ENCODE results near the gene TXNIP.
"Not testable (repeated sequence)": the region's sequence is repeated elsewhere in the genome, so short reads cannot be mapped to it uniquely, and the experiment has no call there.

The TXNIP gene

GRCh38 chr1:145996433-145997015, at the start of gene TXNIP:
Gene TXNIP, minus strand, starts transcription at chr1:145996579. Its CDS starts 313 bp downstream, at chr1:145996266.
- peak; percentile 88 for DNase-seq

GRCh38 chr1:146039844-146040194, 43.4 kb upstream of the TXNIP start:
- DNase-seq: no peak

GRCh38 chr1:146036965-146037646, 40.7 kb upstream of the TXNIP start:
- peak; percentile 69 for DNase-seq

GRCh38 chr1:146036241-146036964, 40.0 kb upstream of the TXNIP start:
- no peak for DNase-seq

GRCh38 chr1:146035048-146035423, 38.7 kb upstream of the TXNIP start:
- DNase-seq: no peak

GRCh38 chr1:146032631-146033219, 36.3 kb upstream of the TXNIP start:
- no peak for DNase-seq

GRCh38 chr1:146031476-146031875, 35.1 kb upstream of the TXNIP start:
- DNase-seq: no peak

GRCh38 chr1:146029117-146029516, 32.7 kb upstream of the TXNIP start:
- no peak for DNase-seq

- not testable (repeated sequence) for DNase-seq
These were observed 30.3 kb upstream of the TXNIP start for GRCh38 chr1:146026650-146027049.

- not testable (repeated sequence) for DNase-seq
These were observed 29.6 kb upstream of the TXNIP start for GRCh38 chr1:146025787-146026495.

- no peak for DNase-seq
These were observed 26.2 kb upstream of the TXNIP start for GRCh38 chr1:146022403-146023127.

GRCh38 chr1:146021622-146022402, 25.4 kb upstream of the TXNIP start, which contains the start of gene HJV:
Gene HJV, minus strand, starts transcription at chr1:146021735. Its CDS starts 1,504 bp downstream, at chr1:146020231.
- DNase-seq: no peak

- no peak for DNase-seq
These were observed 24.7 kb upstream of the TXNIP start for GRCh38 chr1:146021050-146021445.

- DNase-seq: no peak
These were observed 24.0 kb upstream of the TXNIP start for GRCh38 chr1:146020058-146021049.

GRCh38 chr1:146019231-146020057, 23.1 kb upstream of the TXNIP start:
- no peak for DNase-seq

GRCh38 chr1:146016891-146017290, 20.5 kb upstream of the TXNIP start:
- no peak for DNase-seq

- DNase-seq: no peak
These were observed 17.2 kb upstream of the TXNIP start for GRCh38 chr1:146013559-146013922.

GRCh38 chr1:146012703-146013558, 16.6 kb upstream of the TXNIP start:
- DNase-seq: peak; percentile 53
